ENCODE measurements around the gene NTM.

The NTM gene

DNA sequence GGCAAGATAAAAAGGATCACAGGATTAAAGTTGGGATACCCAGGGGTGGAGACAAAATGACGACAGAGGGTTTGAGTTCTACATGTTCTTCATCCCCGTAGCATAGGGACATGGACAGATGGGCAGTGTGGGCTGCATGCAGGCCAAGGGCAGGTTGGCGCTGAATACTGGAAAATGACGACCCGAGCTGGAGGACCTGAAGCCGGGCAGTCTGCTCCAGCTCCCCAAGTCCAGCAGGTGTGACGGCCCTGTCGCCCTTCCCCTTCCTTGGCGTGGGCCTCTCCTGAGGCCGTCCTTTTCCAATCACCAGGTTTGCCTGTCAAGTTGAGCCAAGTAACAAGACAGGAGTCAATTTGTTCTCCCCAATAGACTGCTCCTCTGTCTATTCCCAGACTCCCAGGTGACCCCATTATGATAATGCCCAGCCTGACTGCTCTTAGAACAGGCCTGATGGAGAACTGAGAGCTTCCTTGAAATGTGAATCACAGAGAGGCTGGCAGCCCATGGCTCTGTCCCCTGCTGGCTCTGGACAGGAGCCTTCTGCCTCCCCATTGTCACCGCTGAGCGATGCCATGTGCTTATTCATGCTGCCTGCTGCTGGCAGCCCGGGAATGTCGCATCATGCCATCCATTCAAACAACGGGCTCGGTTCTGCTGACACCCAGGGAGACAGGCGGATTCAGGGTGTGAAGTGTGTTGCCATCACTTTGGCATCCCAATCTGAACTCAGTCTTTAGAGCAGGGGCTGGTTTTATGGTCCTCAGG, 392.1 kb downstream of the NTM start:
- peak in 40 of 51 donors; percentile 11 to 86 (median 56) for DNase-seq

DNA sequence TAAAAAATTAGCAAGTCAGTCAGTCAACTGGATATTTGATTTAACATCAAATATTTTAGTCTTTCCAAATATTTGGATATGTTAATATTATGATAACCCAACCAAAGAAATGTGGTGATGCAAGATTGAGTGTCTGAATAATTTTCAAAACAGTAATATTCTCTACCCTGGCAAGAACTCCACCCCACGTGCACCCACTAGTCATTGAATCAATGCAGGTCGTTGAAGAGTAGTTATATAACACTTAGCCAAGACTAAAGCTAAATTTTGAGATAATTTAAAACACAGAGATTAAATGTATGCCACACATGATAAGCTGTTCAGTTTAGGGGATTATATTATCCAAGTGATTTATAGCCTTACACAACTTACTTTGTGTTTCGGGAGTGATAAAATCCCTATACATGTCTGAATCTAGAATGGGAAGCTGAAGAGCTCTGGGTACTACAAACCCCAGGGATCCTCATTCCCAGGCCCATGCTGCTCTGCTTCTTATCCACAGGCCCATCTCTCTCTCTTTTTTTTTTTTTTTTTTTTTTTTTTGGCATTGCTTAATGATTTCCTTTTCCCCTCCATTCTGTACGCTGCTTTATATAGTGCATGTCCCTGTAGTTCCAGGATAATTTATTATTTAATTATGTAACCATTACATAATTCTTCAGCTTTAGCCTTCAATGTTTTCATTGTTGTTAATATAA, 392.9 kb downstream of the NTM start:
- no peak for DNase-seq

DNA sequence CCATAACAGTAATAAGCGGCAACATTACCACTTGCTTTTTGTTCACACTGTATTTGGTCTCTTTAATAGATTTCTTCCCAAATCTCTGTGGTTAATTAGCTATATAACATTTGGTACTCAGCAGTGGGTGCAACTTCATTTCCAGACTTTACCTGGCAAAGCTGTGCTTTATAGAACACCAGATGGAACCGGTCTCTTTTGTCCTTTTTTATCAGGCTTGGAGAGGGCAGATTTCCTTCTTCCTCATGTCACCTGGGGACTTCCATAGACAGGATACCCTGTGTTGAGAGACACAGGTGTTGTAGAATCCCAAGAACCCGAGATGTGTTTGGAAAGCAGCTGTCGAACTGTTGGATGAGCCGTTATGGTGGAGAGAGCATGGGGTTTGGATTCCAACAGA, 393.7 kb downstream of the NTM start:
- DNase-seq = no peak

DNA sequence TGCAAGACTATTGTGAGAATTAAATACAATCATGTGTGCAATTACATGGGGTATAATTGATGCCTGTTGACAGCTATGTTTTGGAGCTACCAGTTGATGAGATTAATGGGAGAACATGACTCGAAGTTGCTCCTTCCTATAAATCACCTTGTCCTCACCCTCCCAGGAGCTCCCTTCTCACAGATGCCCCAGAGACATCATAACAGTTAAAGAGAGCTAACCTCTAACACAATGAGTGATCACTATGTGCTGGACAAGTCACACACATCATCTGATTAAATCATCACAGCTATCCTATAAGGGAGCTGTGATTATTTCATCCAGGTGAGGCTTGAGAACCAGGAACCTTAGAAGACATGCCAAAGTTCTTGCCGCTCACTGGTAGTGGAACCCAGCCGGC, 394.2 kb downstream of the NTM start:
- no peak for DNase-seq

DNA sequence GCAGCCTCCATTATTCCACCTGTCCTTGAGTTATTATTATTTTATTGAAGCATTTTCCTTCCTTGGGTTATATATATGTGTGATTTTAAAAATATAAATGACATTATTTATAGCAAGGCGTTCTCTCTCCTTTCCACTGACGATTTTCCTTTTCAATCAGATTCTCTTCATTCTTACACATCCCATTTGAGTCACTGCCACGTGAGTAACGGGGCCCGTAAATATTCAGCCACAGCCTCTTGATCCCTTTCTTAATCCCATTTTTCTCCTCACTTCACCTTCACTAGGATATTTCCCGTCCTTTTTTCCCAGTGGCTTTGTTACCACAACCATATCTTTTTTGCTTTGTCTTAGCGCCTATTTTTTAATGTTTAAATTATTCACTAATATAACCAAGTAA, 396.2 kb downstream of the NTM start:
- no peak for DNase-seq

DNA sequence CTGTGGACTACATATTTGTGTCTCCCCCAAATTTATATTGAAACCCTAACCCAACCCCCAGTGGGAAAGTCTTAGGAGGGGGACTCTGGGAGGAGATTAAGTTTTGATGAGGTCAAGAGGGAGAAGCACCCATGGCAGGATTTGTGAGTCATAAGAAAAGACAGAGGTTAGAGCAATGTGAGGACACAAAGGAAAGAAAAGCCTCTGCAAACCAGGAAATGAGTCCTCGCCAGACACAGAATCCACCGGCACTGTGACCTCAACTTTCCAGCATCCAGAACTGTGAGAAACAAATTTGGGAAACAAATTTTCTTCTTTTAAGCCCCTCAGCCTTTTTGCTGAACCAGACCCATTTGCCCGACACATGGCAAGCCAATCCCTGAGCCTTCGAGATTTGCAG, 397.0 kb downstream of the NTM start:
- DNase-seq = no peak

DNA sequence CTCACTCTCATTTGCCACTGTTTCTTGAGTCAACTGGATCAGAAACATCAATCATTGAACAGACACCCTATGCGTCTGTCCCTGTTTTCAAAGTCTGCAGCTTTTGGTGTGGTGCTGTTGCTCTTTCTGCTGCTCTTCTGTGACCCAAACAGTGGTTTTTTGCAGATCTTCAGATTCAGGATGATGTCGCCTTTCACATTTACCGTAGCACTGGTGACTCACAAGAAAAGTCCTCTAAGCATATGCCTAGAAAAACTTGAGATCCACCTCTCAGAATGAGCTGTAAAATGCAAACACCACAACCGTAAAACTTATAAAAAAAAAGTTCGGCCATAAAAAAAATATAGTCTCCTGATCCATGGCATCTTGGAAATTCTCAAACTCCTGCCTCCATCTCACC, 400.4 kb downstream of the NTM start:
- DNase-seq = no peak

DNA sequence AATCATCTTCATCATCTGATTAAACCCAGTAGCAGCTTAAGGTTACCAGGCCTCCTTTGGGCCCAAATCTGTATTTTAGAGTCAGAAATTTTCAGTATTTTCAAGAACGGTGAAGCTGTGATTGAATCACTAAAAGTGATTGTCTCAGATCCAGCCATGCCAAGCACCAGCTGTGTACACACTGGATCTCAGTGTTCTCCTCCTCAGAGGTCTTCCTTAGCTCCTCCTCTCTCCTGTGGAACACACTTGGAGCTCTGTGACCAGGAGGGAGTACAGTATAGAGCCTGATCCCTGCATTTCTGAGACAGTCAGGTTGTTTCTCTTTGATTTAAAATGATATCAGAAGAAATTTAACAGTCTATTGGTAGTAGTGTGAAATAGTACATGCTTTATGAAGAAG, 401.1 kb downstream of the NTM start:
- no peak for DNase-seq

DNA sequence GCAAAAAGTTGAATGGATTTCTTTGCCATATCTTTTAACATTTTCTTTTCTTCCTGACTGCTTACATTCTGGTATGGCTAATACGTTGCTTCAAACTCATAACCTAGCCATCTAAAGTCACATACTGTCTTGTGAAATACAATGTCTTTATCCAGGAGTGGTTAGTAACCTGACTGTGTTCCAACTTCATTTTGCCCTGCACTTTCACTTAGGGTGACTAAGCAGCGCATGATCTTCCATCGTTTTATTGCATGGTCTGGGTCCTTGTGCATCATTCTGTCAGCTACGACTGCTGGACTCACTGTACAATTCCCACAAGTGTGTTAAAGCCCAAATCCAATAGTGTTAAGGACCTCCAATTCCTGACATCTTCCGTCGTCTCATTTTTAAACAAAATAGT, 403.2 kb downstream of the NTM start:
- DNase-seq = no peak

DNA sequence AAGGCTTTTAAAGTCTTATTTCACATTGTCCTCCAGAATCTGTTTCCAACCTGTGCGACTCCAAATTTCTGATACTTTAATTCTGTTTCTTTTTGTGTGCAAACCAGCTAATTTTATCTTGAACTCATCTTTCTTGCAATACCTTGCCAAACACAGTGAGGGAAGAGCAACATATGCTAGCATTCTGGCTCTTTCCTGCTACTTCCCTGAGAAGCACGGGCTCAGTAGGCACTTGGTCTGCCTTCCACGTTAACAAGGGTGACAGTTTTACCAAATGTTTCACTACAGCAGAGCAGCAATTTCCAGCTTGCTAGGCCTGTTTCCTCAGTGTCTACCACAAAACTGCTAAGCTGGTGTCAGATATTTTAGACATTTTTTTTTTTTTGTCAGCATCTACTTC, 405.8 kb downstream of the NTM start:
- DNase-seq = no peak

DNA sequence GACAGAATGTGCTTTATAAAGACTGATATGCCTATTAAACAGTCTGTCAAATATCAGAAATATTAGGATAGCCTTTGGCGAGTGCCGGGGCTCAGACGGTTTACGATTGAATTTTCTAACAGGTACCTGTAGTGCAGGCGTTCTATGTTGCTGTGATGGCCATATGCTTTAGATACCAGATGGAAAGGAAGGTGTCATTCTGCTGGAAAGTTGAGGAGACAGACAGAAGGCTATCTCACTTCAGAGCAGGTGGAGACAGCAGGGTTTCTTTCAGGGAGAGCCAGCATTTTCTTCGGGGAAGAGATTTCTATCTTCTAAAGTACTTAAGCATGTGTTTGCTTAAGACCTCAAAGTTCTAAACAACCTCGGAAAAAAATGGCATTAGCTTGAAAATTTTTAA, 415.4 kb downstream of the NTM start:
- no peak for DNase-seq

DNA sequence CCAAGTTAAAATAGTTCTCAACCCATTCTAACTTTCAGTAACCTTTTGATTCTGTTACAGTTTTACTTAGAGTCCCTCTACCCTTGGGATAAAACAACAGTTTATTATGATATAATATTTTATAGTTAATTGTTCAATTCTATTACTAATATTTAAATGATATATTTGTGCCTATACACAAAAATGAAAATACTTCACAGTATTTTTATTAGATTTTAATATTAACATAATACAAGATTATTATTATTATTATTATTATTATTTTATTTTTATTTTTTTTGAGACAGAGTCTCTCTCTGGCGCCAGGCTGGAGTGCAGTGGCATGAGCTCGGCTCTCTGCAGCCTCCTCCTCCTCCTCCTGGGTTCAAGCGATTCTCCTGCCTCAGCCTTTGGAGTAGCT, 416.7 kb downstream of the NTM start:
- DNase-seq = no peak

DNA sequence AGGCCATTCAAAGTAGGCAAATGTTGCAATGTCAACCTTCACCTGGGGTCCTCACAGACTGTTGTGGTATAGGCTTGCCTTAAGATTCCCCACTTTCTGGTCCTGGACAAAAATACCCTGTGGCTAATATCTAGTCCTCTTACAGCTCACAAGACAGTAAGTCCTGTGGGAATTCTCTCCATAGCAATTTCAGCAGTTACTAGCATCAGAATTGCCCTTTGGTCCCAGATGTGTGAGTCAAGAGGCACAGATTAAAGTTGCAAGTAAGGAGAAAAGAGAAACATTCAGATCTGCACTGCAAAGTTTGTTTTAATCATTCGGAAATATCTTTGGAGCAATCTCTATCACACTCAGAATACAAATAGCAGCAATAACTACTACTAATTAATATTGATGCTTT, 420.2 kb downstream of the NTM start:
- no peak for DNase-seq

DNA sequence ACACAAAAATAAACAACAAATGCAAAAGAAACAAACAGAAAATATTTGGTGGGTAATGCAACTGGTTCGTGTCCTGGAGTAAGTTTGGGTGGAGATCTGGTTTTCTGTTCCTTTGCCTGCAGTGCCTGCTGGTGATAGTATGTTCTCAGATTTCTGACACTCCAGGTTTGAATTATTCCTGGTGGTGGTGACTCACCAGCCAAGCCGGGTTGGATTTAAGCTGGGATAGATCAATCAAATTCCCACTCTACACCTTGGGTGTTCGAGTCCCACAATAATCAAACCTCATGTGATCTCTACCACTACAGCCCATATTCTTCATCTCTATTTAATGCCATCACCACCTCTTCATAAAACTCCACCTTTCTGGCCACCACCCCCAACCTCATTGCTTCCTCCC, 421.8 kb downstream of the NTM start:
- no peak for DNase-seq

DNA sequence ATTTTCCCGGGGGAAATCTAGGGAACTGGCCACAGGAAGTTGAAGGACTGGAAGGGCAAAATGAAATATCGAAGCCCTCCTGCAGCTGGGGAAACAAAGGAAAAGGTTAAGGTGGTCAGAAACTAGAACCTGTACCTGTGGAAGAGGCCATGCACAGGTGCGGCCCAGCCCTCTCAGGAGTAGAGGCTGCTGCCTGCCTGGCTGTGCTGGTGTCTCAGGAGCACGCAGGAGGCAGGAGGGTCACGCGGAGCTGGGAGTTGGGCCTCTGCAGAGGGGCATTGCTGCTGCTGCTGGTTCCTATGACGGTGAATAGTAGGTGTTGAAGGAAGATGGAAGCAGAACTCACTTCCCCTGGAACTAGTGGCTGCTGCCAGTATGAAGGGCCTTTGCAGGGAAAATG, 425.7 kb downstream of the NTM start:
- DNase-seq = no peak

DNA sequence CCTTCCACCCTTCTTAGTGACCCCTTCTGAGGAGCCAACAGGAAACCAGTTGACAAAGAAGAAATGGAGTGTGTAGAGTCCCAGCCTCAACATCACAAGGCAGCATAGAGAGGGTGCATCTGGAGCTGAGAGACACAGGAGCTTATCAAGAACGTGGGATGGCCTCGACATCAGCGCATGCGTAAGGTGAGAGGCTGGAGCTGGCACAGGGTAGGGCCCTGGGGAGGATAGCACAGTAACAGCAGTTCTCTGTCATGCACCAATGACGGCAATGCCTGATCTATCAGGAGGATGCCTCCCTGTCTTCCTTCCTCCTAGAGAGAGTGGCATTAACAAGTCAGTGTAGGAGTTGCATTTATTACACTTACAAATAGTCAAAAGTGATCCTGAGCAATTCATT, 426.1 kb downstream of the NTM start:
- DNase-seq = peak in 1 of 51 donors; percentile 17

DNA sequence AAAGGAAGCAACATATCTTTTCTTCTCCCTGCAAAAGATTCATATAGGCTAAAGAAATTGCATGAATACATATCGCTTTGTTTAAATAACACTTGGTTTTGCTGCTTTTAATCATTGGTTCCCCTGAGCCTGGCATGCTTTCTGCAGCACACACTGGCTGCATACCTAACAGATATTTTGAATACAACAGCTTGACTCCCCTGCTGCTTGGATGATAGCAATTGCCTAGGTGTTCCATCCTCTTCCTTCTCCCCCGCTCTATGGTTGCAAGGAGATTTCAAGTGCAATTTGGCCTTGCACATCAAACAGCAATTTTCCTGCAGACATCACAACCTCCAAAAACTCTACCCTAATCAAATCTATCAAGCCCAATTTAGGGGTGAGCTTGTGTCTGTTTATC, 430.0 kb downstream of the NTM start:
- DNase-seq = no peak

DNA sequence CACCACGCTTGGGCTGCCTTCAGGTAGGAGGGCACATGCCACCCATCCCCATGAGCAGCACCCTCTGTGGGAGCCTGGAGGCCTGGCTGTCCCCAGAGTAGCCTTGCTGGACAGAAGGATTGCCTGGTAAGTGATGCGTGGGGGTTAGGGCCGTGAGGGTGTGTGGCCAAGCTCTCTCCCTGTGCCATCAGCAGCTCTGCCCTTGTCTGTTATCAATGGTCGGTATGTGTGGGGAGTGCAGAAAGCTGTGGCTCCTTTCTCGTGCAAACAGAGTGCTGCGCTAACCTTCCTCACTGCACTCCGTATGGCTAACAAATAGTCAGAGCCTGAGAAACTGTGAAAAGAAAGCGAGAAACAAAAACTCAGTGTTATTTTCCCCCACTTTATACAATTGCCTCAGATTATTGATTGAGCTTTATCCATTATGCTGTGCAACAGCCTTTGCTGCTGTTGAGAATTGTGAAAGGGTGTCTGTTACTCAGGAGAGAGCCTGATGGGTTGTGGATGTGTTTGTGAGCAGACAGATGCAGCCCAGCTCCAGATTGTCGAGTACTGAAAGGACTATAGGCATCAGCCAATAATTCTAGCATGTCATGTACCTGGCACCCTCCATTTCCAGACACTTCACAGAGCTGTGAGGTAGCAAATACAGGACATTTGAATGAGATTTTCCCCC, 432.2 kb downstream of the NTM start:
- no peak for DNase-seq

DNA sequence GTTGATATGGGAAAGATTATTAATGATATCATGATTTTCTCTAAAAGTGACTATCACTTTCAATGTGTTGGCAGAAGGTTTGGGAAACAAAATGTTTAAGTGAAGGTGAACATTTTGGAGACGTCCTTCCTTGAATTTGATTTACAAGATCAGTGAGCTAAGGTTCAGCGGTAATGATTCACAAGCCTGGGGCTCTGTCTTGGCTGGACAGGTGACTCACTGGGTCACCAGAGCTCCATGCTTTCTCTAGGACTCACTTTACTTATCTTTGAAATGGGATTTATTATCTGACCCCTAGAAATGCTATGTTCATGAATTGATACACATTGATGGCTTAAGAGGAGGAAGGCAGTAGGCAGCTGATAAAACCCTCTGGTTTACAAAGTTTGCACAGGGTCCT, 437.5 kb downstream of the NTM start:
- DNase-seq = no peak

DNA sequence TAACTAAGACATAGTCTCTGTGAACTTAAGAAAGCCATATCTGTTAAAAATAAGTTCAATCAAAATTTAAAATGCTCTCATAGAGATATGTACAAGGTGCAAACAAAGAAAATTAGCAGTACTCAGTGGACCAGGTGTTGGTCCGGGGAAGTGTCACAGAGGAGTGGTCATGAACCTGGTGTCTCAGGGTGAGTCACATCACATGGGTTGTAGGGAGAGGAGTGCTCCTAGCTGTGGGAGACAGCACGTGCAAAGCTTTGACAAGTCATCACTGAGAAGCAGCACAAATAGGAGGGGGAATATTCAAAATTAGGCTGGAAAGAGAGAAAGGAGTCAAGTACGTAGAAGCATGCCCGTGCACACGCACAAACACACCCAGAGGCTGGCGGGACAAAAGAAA, 438.1 kb downstream of the NTM start:
- DNase-seq = no peak

DNA sequence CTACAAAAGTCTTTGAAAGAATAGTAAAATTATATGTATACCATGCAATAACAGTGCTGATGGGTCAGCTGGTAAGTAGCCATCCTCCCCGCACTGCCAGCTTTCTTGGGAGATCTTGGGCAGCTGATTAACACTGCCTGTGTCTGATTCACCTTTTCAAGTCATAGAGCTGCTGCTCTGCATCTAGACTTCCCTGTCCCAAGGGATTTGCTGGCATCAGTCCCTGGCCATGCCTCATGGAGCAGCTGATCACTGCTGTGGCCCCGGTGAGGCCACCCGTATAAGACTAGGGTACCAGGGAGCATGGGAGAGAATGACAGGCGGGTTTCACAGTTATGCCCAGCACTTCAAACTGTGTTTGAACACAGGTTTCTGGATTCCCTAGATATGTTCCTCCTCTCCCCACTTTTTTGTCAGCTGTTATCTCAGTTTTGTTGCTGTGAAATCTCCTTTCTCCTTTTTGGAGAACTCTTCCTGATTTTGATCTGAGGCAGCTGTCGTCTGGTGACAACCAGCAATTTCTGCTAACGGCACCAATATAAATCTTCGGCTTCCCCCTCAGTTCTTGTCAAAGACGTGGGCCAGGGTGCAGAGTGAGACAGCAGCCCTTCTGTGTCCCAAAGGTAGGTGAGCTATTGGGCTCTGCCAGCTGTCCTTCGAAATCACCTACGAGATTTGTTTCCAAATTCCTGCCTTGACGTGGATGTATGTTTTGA, 438.9 kb downstream of the NTM start:
- no peak for DNase-seq

DNA sequence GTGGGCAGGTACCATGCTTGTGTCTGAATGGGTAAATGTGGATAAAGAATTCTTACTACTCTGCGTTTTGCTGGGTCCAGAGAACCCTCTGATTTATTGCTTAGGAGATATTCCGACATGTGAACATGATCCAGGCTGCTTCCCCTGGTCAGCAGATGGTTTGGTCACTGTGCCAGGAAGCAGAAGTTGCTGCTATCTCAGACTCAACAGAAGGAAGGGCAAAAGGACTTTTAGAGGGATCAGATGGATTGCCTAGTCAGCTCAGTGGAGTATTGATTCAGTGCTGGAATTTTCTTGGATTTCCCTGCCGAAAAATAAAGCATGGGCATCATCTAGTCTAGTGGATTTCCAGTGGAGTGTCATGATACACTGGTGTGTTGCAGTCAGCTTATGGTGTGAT, 440.1 kb downstream of the NTM start:
- no peak for DNase-seq
